SU-DHL-6 (cell line): ENCODE results near the gene DAPK2.

Experiments
- H2AFZ ChIP-seq: fragments of 200-600 bp; sonication (generic); 2 replicates; pipeline ENCODE4 v1.6.1; 2014; ENCODE audit warnings: low read depth, mild to moderate bottlenecking, moderate library complexity, mixed read lengths, antibody characterized with exemption, low read length; ENCODE audit not compliant: severe bottlenecking
- H3F3A ChIP-seq: fragments of 200-600 bp; shearing (Covaris generic); 2 replicates; pipeline ENCODE4 v1.6.0; 2016; ENCODE audit warnings: antibody characterized with exemption, mild to moderate bottlenecking; ENCODE audit not compliant: insufficient read depth
- H3K27ac ChIP-seq: fragments of 200-600 bp; sonication (generic); 2 replicates; pipeline ENCODE4 v1.5.1; 2016; ENCODE audit warnings: low read depth, mild to moderate bottlenecking, low read length, moderate library complexity, mixed read lengths
- H3K27me3 ChIP-seq: fragments of 200-600 bp; sonication (generic), shearing (Covaris generic); 2 replicates; pipeline ENCODE4 v1.6.0; 2014; ENCODE audit warnings: mild to moderate bottlenecking, low read length
- H3K36me3 ChIP-seq: fragments of 200-600 bp; sonication (generic); 2 replicates; pipeline ENCODE4 v1.6.1; 2014; ENCODE audit warnings: mild to moderate bottlenecking, low read length, mixed read lengths
- H3K4me2 ChIP-seq: fragments of 300-600, 200-600 bp; shearing (Covaris generic), sonication (generic); 2 replicates; pipeline ENCODE4 v1.6.0; 2014; ENCODE audit warnings: low read length, low read depth, mild to moderate bottlenecking; ENCODE audit not compliant: poor library complexity, severe bottlenecking
- H3K4me3 ChIP-seq: fragments of 200-600 bp; sonication (generic); 2 replicates; pipeline ENCODE4 v1.5.1; 2014; ENCODE audit warnings: antibody characterized with exemption, low read length, mild to moderate bottlenecking, mixed read lengths; ENCODE audit not compliant: insufficient read depth, poor library complexity, severe bottlenecking
- H3K79me2 ChIP-seq: fragments of 200-600 bp; sonication (generic); 2 replicates; pipeline ENCODE4 v1.6.1; 2014; ENCODE audit warnings: mild to moderate bottlenecking, low read length, moderate library complexity; ENCODE audit not compliant: insufficient read depth
- H3K9ac ChIP-seq: fragments of 200-600 bp; sonication (generic); 2 replicates; pipeline ENCODE4 v1.7.0; 2014; ENCODE audit warnings: mild to moderate bottlenecking, low read length
- H3K9me2 ChIP-seq: fragments of 200-600 bp; sonication (generic); replicated peaks from 2 replicates; pipeline ENCODE4 v1.6.1; 2014; ENCODE audit warnings: low read length; ENCODE audit not compliant: insufficient read depth
- H3K9me3 ChIP-seq: fragments of 200-600 bp; sonication (generic); 2 replicates; pipeline ENCODE4 v1.6.1; 2014; ENCODE audit warnings: low read length, mixed read lengths; ENCODE audit not compliant: insufficient read depth
- H4K20me1 ChIP-seq: fragments of 200-600 bp; sonication (generic); 2 replicates; pipeline ENCODE4 v1.6.1; 2014; ENCODE audit warnings: low read depth, mild to moderate bottlenecking, antibody characterized with exemption, low read length, moderate library complexity, mixed read lengths
- CTCF ChIP-seq: fragments of 200-600 bp; sonication (generic); IDR thresholded peaks from one replicate; pipeline ENCODE4 v1.5.1; 2017; ENCODE audit warnings: antibody characterized with exemption, mild to moderate bottlenecking, low read length, moderate library complexity; ENCODE audit not compliant: insufficient read depth, poor library complexity, severe bottlenecking
- EZH2phosphoT487 ChIP-seq: fragments of 200-600 bp; sonication (generic), shearing (Covaris generic); conservative IDR thresholded peaks from 2 replicates; pipeline ENCODE4 v1.6.1; 2018; ENCODE audit warnings: mild to moderate bottlenecking, antibody characterized with exemption, low read length, moderate library complexity, mixed read lengths

The DAPK2 gene

GRCh38 chr15:63877713-63878271, 168.5 kb downstream of the DAPK2 start:
- Histone ChIP-seq H4K20me1 (no peaks in the 10 kb centered on the region), H3K9me3 (no peaks in the 10 kb centered on the region), H3K79me2 (no peaks in the 10 kb centered on the region), H3K4me2 (no peak overlapping the region), H3K4me3 (no peak overlapping the region), H3K27me3 (no peaks in the 10 kb centered on the region), H2AFZ (no peak overlapping the region), H3K9ac (no peak overlapping the region), H3K36me3 (no peaks in the 10 kb centered on the region), H3K27ac (no peak overlapping the region), H3F3A (no peaks in the 10 kb centered on the region), H3K9me2 (no peaks in the 10 kb centered on the region)
- TF ChIP-seq CTCF, result no peak
- TF ChIP-seq EZH2phosphoT487, result no peak

- H3F3A ChIP-seq, result no peaks in the 10 kb centered on the region
- no peaks in the 10 kb centered on the region for H4K20me1 ChIP-seq
- no peaks in the 10 kb centered on the region for H3K36me3 ChIP-seq
- no peak overlapping the region for H3K4me3 ChIP-seq
- no peaks in the 10 kb centered on the region for H3K9me3 ChIP-seq
- H3K79me2 ChIP-seq, result no peaks in the 10 kb centered on the region
- H3K27me3 ChIP-seq, result no peaks in the 10 kb centered on the region
- no peak overlapping the region for H2AFZ ChIP-seq
- TF ChIP-seq EZH2phosphoT487 (no peak), CTCF (no peak)
- no peak overlapping the region for H3K27ac ChIP-seq
- no peak overlapping the region for H3K9ac ChIP-seq
- H3K9me2 ChIP-seq, result no peaks in the 10 kb centered on the region
- H3K4me2 ChIP-seq, result no peak overlapping the region
Measured at GRCh38 chr15:63876085-63876662, 170.1 kb downstream of the DAPK2 start.

GRCh38 chr15:63874616-63875015, 171.7 kb downstream of the DAPK2 start:
- H3K27ac ChIP-seq, result no peak overlapping the region
- H3K4me3 ChIP-seq, result no peak overlapping the region
- H3K27me3 ChIP-seq, result no peaks in the 10 kb centered on the region
- no peak overlapping the region for H2AFZ ChIP-seq
- H3F3A ChIP-seq, result no peaks in the 10 kb centered on the region
- H4K20me1 ChIP-seq, result no peaks in the 10 kb centered on the region
- no peaks in the 10 kb centered on the region for H3K79me2 ChIP-seq
- H3K4me2 ChIP-seq, result no peak overlapping the region
- H3K36me3 ChIP-seq, result no peaks in the 10 kb centered on the region
- H3K9ac ChIP-seq, result no peak overlapping the region
- H3K9me2 ChIP-seq, result no peaks in the 10 kb centered on the region
- no peaks in the 10 kb centered on the region for H3K9me3 ChIP-seq
- TF ChIP-seq EZH2phosphoT487 (no peak), CTCF (no peak)
